HS-5 (cell line): Measurements from ENCODE around the gene ZNF569.
"Not testable (repeated sequence)": the region's sequence is repeated elsewhere in the genome, so short reads cannot be mapped to it uniquely, and the experiment has no call there.

Source experiments
- DNase-seq: peaks from one replicate; pipeline ENCODE4 v3.0.0-alpha.2; 2012; ENCODE audit warnings: low read depth

Gene ZNF569

GRCh38 chr19:37466798-37467607 is at the start of gene ZNF569:
ZNF569 (minus strand) TSS chr19:37467444; CDS start chr19:37444921, 22,523 bp downstream.
- DNase-seq, result peak; percentile 64

- DNase-seq, result no peak
Measured at GRCh38 chr19:37513397-37513796, 46.2 kb upstream of the ZNF569 start.

GRCh38 chr19:37511821-37512220 is 44.6 kb upstream of the ZNF569 start:
- DNase-seq, result no peak

- DNase-seq, result no peak
Measured at GRCh38 chr19:37511186-37511585, 43.9 kb upstream of the ZNF569 start.

- no peak for DNase-seq
Measured at GRCh38 chr19:37507167-37507464, 39.9 kb upstream of the ZNF569 start.

- DNase-seq, result no peak
Measured at GRCh38 chr19:37506387-37507166, 39.3 kb upstream of the ZNF569 start, which contains the start of gene ZNF793. ZNF793 (plus strand) TSS chr19:37506939; CDS start chr19:37523440, 16,501 bp downstream.

GRCh38 chr19:37505958-37506386 is 38.7 kb upstream of the ZNF569 start:
- no peak for DNase-seq

- DNase-seq, result no peak
Measured at GRCh38 chr19:37492213-37492612, 25.0 kb upstream of the ZNF569 start.

GRCh38 chr19:37484406-37485168 is 17.3 kb upstream of the ZNF569 start:
- no peak for DNase-seq

- no peak for DNase-seq
Measured at GRCh38 chr19:37472165-37472564, 4.9 kb upstream of the ZNF569 start.

- no peak for DNase-seq
Measured at GRCh38 chr19:37470216-37470615, 3.0 kb upstream of the ZNF569 start.

GRCh38 chr19:37468961-37469777 is 1.9 kb upstream of the ZNF569 start, which contains the start of gene ZNF570:
ZNF570 (plus strand) TSS chr19:37469356; CDS start chr19:37470355, 999 bp downstream.
- no peak for DNase-seq

- no peak for DNase-seq
Measured at GRCh38 chr19:37467608-37468090, 405 bp upstream of the ZNF569 start.

GRCh38 chr19:37466277-37466797 is 907 bp downstream of the ZNF569 start:
- DNase-seq, result no peak

GRCh38 chr19:37452500-37453245 is 14.6 kb downstream of the ZNF569 start:
- DNase-seq, result no peak

- no peak for DNase-seq
Measured at GRCh38 chr19:37413313-37414084, 53.7 kb downstream of the ZNF569 start.

GRCh38 chr19:37412700-37413099 is 54.5 kb downstream of the ZNF569 start:
- no peak for DNase-seq

- DNase-seq, result not testable (repeated sequence)
Measured at GRCh38 chr19:37406140-37406846, 61.0 kb downstream of the ZNF569 start.

- DNase-seq, result no peak
Measured at GRCh38 chr19:37403403-37403802, 63.8 kb downstream of the ZNF569 start.
